Bronchial epithelial cell (primary cell): Measurements from ENCODE around the gene RYR2. TPM values are rescaled to one million over a fixed set of nuclear protein-coding genes. Genes with fewer than 3 reads are reported as not detected.

ENCODE experiments used
- DNase-seq: peaks from one replicate; pipeline ENCODE4 v3.0.0-alpha.2; 2010; ENCODE audit warnings: low read depth
- FAIRE-seq: peaks from 2 replicates; lab custom pipeline; 2011; peaks lifted over from hg19 to GRCh38; lab: Jason Lieb, UNC
- H3K27me3 ChIP-seq: 2 replicates; pipeline ENCODE4 v1.5.1; 2011; ENCODE audit warnings: low read length; ENCODE audit not compliant: control insufficient read depth, insufficient read depth
- H3K36me3 ChIP-seq: 2 replicates; pipeline ENCODE4 v1.5.1; 2011; ENCODE audit warnings: low read length; ENCODE audit not compliant: control insufficient read depth, insufficient read depth
- H3K4me3 ChIP-seq: 2 replicates; pipeline ENCODE4 v1.5.1; 2011; ENCODE audit warnings: mild to moderate bottlenecking, low read depth, low read length, control low read depth
- total RNA-seq: library from RNA; depleted of rRNA; stranded (reverse); fragments of >200 nt; gene quantifications from 2 replicates; pipeline ENCODE4 v1.2.1, GENCODE V29; 2014
- TF ChIP-seq, protein P1 (sequence below): IDR thresholded peaks from 2 replicates; pipeline ENCODE4 v1.5.1; 2011; ENCODE audit warnings: mild to moderate bottlenecking, moderate library complexity, low read length, control low read depth, inconsistent platforms; ENCODE audit not compliant: insufficient read depth, severe bottlenecking

The RYR2 gene
- total RNA-seq, 1 donor from 2014 or later = not detected

DNA sequence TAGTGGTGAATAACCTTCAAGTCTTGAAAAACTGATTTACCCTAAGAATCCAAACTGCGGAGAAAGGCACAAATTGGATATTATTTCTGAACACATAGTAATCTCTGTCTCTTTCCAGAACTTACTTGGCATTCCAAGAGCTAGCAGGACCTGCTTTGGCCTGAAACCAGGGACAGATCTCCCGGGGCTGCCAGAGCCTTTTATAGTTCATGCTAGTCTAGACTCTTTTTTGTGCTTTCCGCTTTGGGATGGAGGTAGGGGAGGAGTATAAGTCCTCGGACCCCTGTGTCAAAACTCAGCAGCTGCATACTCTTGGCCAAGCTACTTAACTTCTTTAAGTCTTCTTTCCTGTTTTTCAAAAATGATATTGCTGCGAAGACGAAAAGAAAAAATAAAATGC, 3.8 kb upstream of the RYR2 start:
- TF ChIP-seq, protein P1, sequence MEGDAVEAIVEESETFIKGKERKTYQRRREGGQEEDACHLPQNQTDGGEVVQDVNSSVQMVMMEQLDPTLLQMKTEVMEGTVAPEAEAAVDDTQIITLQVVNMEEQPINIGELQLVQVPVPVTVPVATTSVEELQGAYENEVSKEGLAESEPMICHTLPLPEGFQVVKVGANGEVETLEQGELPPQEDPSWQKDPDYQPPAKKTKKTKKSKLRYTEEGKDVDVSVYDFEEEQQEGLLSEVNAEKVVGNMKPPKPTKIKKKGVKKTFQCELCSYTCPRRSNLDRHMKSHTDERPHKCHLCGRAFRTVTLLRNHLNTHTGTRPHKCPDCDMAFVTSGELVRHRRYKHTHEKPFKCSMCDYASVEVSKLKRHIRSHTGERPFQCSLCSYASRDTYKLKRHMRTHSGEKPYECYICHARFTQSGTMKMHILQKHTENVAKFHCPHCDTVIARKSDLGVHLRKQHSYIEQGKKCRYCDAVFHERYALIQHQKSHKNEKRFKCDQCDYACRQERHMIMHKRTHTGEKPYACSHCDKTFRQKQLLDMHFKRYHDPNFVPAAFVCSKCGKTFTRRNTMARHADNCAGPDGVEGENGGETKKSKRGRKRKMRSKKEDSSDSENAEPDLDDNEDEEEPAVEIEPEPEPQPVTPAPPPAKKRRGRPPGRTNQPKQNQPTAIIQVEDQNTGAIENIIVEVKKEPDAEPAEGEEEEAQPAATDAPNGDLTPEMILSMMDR = no peak
- Histone ChIP-seq H3K27me3 (peaks cover 7% of the 10 kb centered on the region), H3K36me3 (no peaks in the 10 kb centered on the region), H3K4me3 (no peak overlapping the region)
- DNase-seq = no peak
- no peak for FAIRE-seq

DNA sequence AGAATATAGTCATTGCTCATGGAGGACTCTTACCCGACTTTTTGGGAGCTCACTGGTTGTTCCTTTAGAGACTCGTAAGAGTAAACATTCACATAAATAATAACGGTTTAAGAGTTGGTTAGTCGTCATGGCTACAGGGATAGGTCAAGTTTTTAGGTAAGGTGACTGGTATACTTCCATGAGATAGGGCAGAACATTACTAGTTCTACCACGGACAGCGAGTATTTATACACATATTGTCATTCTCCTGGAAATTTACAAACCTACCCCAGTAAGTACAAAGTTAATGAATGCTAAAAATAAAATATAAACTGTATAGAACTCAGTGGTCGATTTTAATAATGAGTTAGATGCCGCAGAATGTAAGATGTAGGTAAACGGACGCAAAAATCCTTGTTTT, 1.2 kb upstream of the RYR2 start:
- DNase-seq = no peak
- no peaks in the 10 kb centered on the region for H3K36me3 ChIP-seq
- no peak for FAIRE-seq
- H3K27me3 ChIP-seq = peaks cover 9% of the 10 kb centered on the region
- no peak overlapping the region for H3K4me3 ChIP-seq
- TF ChIP-seq, protein P1 = no peak

DNA sequence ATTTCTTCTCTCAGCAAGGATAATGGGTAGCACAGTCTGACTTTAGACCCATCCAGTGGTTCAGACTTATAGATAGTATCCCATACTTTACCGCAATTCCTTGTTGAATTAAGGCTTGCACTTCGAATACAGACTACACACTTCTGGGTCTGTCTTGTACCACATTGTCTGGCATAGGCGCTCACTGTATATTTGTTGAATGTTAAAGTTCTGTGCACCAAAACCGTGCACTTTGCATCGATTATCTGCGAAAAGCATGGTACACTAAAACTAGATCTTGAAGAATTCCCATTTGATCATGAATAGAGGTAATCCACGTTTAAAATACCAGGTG, 556 bp upstream of the RYR2 start:
- FAIRE-seq = no peak
- H3K27me3 ChIP-seq = peaks cover 9% of the 10 kb centered on the region

DNA sequence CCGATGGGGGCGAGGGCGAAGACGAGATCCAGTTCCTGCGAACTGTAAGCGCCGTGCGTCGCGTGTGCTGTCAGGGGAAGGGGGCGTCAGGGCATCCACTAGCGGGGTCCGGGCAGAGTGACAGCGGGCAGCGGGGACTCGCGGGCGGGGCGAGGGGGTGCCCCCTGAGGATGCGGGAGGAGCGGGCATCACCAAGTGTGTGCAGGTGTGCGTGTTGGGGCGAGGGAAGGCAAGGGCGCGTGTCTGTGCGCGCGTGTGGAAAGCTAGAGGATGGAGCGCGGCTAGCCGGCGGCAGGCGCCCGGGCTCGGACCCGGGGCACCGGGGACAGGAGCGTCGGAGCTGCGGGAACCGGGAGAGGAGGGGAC, 525 bp downstream of the RYR2 start:
- TF ChIP-seq, protein P1 = no peak
- DNase-seq = no peak
- Histone ChIP-seq H3K27me3 (peaks cover 9% of the 10 kb centered on the region), H3K36me3 (no peaks in the 10 kb centered on the region), H3K4me3 (no peak overlapping the region)
- no peak for FAIRE-seq

More for the DNA sequence above, 556 bp upstream of the RYR2 start:
- DNase-seq = no peak
- no peak overlapping the region for H3K4me3 ChIP-seq
- TF ChIP-seq, protein P1 = no peak
- H3K36me3 ChIP-seq = no peaks in the 10 kb centered on the region

DNA sequence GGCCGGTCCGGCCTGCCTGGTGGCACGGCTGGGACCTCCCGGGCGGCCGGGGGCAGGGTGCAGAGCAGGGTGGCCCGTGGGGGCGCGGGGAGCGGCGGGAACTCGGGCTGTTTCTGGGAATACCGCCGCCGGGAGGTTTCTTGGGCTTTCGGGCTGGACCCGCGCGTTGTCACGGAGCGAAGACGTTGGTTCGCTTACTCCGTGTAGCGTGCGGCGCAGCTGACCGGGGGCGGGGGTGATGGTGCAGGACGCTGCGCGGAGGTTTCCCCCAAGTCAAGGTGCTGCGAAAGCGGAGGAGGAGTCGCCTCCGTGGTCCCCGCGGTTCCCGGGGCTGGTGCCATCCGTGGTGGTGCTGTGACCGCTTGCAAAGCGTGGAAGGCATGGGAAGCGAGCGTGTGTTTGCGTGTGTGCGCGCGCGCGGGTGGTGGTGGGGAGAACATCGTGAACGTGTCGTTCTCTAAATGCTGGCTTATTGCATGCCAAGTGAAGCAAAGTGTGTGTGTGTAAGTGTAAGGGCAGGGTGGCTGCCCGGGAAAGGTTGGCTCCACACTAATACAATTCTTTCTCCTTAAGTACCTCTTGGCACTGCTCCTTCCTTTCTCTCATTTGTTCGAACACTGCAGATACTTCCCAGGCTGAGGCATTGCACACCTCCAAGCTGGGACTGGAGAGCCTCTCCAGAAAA, 1.1 kb downstream of the RYR2 start:
- Histone ChIP-seq H3K4me3 (no peak overlapping the region), H3K36me3 (no peaks in the 10 kb centered on the region), H3K27me3 (peaks cover 9% of the 10 kb centered on the region)
- DNase-seq = no peak
- no peak for FAIRE-seq
- TF ChIP-seq, protein P1 = no peak

DNA sequence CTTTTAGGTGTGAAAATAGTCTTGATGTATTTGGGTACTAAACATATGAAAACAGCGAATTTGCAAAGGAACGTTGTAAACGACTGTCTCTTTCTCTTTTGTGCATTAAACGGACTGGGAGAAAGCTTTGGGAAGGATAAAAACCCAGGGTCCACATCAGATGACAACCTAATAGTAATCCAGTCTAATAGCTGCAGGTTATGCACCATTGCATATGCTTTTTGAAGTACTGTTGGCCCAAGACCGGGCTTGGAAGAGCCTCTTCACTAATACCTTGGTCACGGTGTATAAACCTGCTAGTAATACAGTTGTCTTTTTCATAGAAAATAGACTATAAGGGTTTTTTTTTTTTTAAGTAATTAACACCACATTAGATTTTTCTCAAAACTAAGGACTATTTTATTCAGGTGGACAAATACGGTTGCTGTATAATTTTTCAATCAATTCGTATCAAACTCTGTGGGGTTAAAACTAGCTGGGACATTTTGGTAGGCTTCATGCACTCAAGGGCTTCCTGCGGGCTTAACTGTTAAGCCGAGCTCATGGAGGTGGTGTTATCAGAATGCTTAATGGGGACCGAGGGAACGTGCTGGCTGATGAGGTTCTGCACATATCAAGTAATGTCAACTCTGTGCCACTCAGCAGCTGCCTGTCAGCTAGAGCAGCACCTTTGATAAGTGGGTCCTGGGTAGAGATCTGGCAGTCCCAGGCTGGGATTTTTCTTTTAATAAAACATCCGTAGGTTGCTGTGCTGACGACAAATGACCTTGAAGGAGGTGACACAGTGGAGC, 2.1 kb downstream of the RYR2 start:
- Histone ChIP-seq H3K4me3 (no peak overlapping the region), H3K27me3 (peaks cover 9% of the 10 kb centered on the region), H3K36me3 (no peaks in the 10 kb centered on the region)
- FAIRE-seq (no peak), DNase-seq (no peak)
- TF ChIP-seq, protein P1 = no peak
